Upper lobe of left lung (tissue), 6 donors: Measurements from ENCODE around the gene PHACTR1. TPM values are rescaled to one million over a fixed set of nuclear protein-coding genes. Genes with fewer than 3 reads are reported as not detected.

ENCODE experiments used
- ATAC-seq, 2 donors: fragments of 200-7000 bp; cut with Tn5 transposase; one replicate each; pipeline ENCODE4 v1.9.1; 2022; ENCODE audit warnings: mild to moderate bottlenecking in 2 of 2, moderate library complexity in 2 of 2; ENCODE audit not compliant: low FRiP score in 2 of 2
- DNase-seq, 2 donors: peaks; one replicate each; pipeline ENCODE4 v3.0.0-alpha.2; 2019 to 2020
- H3K27ac ChIP-seq, 4 donors: fragments of 200-600 bp; sonication (generic); one replicate each; pipeline ENCODE4 v1.5.1; 2016 to 2019
- H3K27me3 ChIP-seq, 4 donors: fragments of 200-600 bp; sonication (generic); one replicate each; pipeline ENCODE4 v1.5.1; 2017 to 2019
- H3K36me3 ChIP-seq, 4 donors: fragments of 200-600 bp; sonication (generic); one replicate each; pipeline ENCODE4 v1.5.1; 2016 to 2019
- H3K4me1 ChIP-seq, 4 donors: fragments of 200-600 bp; sonication (generic); one replicate each; pipeline ENCODE4 v1.5.1; 2018 to 2019
- H3K4me3 ChIP-seq, 4 donors: fragments of 200-600 bp; sonication (generic); one replicate each; pipeline ENCODE4 v1.5.1; 2017 to 2019; ENCODE audit warnings: mild to moderate bottlenecking in 2 of 4, moderate library complexity in 1 of 4
- H3K9me3 ChIP-seq, 4 donors: fragments of 200-600 bp; sonication (generic); one replicate each; pipeline ENCODE4 v1.5.1; 2018 to 2019
- CTCF ChIP-seq, 6 experiments: fragments of 450-650 bp in 4 of 6; fragments of 200-600 bp in 2 of 6; sonication (generic) in 2 of 6; IDR thresholded peaks; one replicate each; pipeline ENCODE4 v1.5.1; 2016 to 2019; ENCODE audit warnings: antibody characterized with exemption in 6 of 6
- EP300 ChIP-seq, 4 donors: sonication (generic); formaldehyde crosslinking; IDR thresholded peaks; one replicate each; pipeline ENCODE4 v1.5.1; 2017; ENCODE audit warnings: antibody characterized with exemption in 4 of 4, control low read depth in 2 of 4
- POLR2A ChIP-seq, 4 donors: fragments of 450-650 bp; IDR thresholded peaks; one replicate each; pipeline ENCODE4 v1.5.1; 2016 to 2017; ENCODE audit warnings: antibody characterized with exemption in 4 of 4, mild to moderate bottlenecking in 2 of 4
- POLR2AphosphoS5 ChIP-seq, 2 donors: sonication (generic); formaldehyde crosslinking; IDR thresholded peaks; one replicate each; pipeline ENCODE4 v1.5.1; 2017; ENCODE audit warnings: antibody characterized with exemption in 2 of 2
- WGBS, 2 donors: methylation state at CpG; one replicate each; pipeline ENCODE4 v1.1.5; 2017 to 2018; 5-methylcytosine and 5-hydroxymethylcytosine counted together
- total RNA-seq, 6 donors: library from RNA; depleted of rRNA in 4 of 6; stranded (reverse); fragments of >200 nt in 4 of 6; gene quantifications; one replicate each; pipeline versions ENCODE4 v1.1.0 to v1.2.1, GENCODE V29; 2016 to 2021
- donor health status: DM: no; HTN: no; CAD: no; lungs with moderate emphysema.
- donor health status: DM: no; HTN: yes; CAD: no; lungs with severe emphysema.

Gene PHACTR1
- total RNA-seq, 6 donors from 2014 or later, result 63.2 to 121 (median 90.9) TPM

DNA sequence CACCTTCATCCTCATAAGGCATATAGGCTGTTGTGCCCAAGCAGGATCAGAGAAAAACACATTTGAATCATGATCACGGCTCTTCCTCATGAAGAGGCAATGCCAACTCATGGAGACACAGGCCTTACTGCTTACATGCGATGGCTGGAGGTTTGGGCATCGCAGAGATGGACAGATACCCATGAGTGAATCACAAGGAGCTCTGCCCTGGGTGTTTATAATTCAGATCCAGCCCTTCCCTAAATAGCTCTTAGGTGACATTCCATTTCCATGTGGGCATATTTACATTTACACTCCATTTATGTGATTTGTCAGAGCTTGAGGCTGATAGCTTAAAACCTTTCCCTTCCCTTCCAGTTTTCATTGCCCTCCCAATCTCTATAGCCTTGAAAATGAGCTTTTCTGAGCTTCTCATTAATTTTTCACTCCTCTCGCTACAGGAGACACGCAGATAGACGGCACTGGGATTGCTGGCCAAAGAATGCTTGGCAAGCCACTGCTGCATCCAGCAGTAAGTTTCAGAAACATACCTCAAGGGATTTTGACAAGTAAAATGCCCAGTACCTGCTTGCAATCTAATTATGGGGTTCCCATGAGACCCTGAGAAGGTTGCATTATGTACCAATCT, 362.6 kb downstream of the PHACTR1 start:
- no peak for DNase-seq
- 81 to 84% methylated on average over 6 of the region's 6 CpGs for WGBS, 2 donors
- no peak overlapping the region for H3K27ac ChIP-seq
- ATAC-seq, result peak in 1 of 2 donors; percentile 26
- H3K9me3 ChIP-seq, result no peaks in the 10 kb centered on the region
- H3K4me3 ChIP-seq, result no peak overlapping the region
- H3K4me1 ChIP-seq, result peaks cover 6 to 14% (median 12%) of the 10 kb centered on the region in 4 donors
- TF ChIP-seq CTCF (IDR thresholded peaks at IDR 0.05) (no peak), POLR2A (IDR thresholded peaks at IDR 0.05) (no peak), POLR2AphosphoS5 (IDR thresholded peaks at IDR 0.05) (no peak), EP300 (IDR thresholded peaks at IDR 0.05) (no peak)
- no peaks in the 10 kb centered on the region for H3K36me3 ChIP-seq
- H3K27me3 ChIP-seq, result no peaks in the 10 kb centered on the region

GRCh38 chr6:13080462-13081188, 364.1 kb downstream of the PHACTR1 start:
- no peaks in the 10 kb centered on the region for H3K27me3 ChIP-seq
- ATAC-seq (no peak), DNase-seq (no peak)
- no peaks in the 10 kb centered on the region for H3K9me3 ChIP-seq
- no peak for TF ChIP-seq POLR2A (IDR thresholded peaks at IDR 0.05)
- TF ChIP-seq EP300 (IDR thresholded peaks at IDR 0.05), result no peak
- no peak for TF ChIP-seq POLR2AphosphoS5 (IDR thresholded peaks at IDR 0.05)
- no peak for TF ChIP-seq CTCF (IDR thresholded peaks at IDR 0.05)
- WGBS, 2 donors, result 84 to 95% methylated on average over 5 of the region's 5 CpGs
- H3K36me3 ChIP-seq, result no peaks in the 10 kb centered on the region
- H3K4me1 ChIP-seq, result peaks cover 6 to 10% (median 7%) of the 10 kb centered on the region in 4 donors
- H3K27ac ChIP-seq, result no peak overlapping the region
- no peak overlapping the region for H3K4me3 ChIP-seq

- TF ChIP-seq EP300 (IDR thresholded peaks at IDR 0.05) (no peak), POLR2A (IDR thresholded peaks at IDR 0.05) (no peak), CTCF (IDR thresholded peaks at IDR 0.05) (no peak), POLR2AphosphoS5 (IDR thresholded peaks at IDR 0.05) (no peak)
- ATAC-seq, result no peak
- H3K4me3 ChIP-seq, result no peak overlapping the region
- DNase-seq, result no peak
- H3K36me3 ChIP-seq, result no peaks in the 10 kb centered on the region
- H3K27me3 ChIP-seq, result no peaks in the 10 kb centered on the region
- WGBS, 2 donors, result 91 to 96% methylated on average over 4 of the region's 4 CpGs
- H3K27ac ChIP-seq, result no peak overlapping the region
- no peaks in the 10 kb centered on the region for H3K9me3 ChIP-seq
- peaks cover 3 to 8% (median 4%) of the 10 kb centered on the region in 4 donors for H3K4me1 ChIP-seq
Observed at GRCh38 chr6:13081189-13081563, 364.6 kb downstream of the PHACTR1 start.

DNA sequence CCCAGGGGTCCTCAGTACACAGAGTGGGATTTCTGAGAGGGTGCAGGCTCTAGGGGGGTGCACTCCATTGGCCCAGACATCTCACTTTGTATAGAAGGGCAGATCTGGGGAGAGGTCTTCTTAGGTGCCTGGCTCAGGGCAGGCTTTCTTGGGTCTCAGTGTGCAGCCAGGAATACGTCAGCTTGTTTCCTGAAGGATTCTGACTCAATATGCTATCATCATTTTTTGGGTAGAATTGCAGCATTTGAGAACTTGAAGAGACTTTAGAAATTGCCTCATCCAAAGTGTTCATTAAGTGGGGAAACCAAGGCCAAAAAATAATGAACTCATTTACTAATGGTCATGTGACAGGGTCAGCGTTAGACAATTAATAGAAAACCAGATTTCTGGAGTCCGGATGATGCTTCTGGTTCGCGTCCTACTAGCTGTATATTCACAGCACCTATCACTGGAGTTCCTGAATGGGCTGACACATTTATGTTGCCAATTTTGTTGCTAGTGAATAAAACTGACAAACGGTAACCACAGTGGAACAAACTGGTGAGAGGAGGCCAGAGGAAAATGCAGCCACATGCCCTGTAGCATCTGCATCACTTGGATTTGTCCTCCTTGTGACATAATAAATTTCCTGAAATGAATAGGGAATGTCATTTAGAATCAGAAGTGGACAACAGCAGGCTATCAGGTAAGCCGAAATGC, 372.9 kb downstream of the PHACTR1 start:
- DNase-seq, result no peak
- Histone ChIP-seq H3K36me3 (no peaks in the 10 kb centered on the region), H3K4me3 (no peak overlapping the region), H3K27ac (no peak overlapping the region), H3K9me3 (no peaks in the 10 kb centered on the region), H3K4me1 (no peaks in the 10 kb centered on the region), H3K27me3 (no peaks in the 10 kb centered on the region)
- TF ChIP-seq POLR2AphosphoS5 (IDR thresholded peaks at IDR 0.05), result no peak
- no peak for TF ChIP-seq EP300 (IDR thresholded peaks at IDR 0.05)
- no peak for ATAC-seq
- 86 to 91% methylated on average over 7 of the region's 7 CpGs for WGBS, 2 donors

GRCh38 chr6:13091192-13091591, 374.6 kb downstream of the PHACTR1 start:
- no peak for TF ChIP-seq EP300 (IDR thresholded peaks at IDR 0.05)
- TF ChIP-seq POLR2AphosphoS5 (IDR thresholded peaks at IDR 0.05), result no peak
- TF ChIP-seq CTCF (IDR thresholded peaks at IDR 0.05), result no peak
- TF ChIP-seq POLR2A (IDR thresholded peaks at IDR 0.05), result no peak
- no peak for ATAC-seq

More at GRCh38 chr6:13091192-13091591, 374.6 kb downstream of the PHACTR1 start:
- no peak overlapping the region for H3K4me3 ChIP-seq
- DNase-seq, result no peak
- peaks cover 0 to 4% (median under 1%) of the 10 kb centered on the region in 4 donors for H3K4me1 ChIP-seq
- no peaks in the 10 kb centered on the region for H3K9me3 ChIP-seq
- no peaks in the 10 kb centered on the region for H3K36me3 ChIP-seq
- H3K27ac ChIP-seq, result no peak overlapping the region
- WGBS, 2 donors, result 81 to 86% methylated on average over 6 of the region's 6 CpGs
- no peaks in the 10 kb centered on the region for H3K27me3 ChIP-seq
